Measurements from ENCODE around the gene CD300C.

DNA sequence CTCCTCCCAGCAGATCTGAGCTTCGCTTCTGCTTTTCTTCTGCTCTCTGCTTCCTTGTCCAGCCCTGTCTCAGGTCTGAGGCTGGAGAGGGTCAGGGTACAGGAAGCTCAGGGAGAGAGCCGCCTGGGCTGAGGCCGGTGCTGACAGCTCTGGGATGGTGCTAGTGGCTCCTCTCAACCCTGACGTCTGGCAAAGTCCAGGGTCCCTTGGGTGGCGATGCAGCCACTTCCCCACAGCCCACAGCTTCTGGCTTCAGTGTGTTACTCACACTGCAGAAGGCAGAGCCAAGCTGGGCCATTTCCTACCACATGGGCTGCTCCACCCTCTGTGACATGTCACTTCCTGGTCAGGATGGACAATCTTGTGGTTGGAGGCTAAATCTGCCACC lies at the start of gene CD300C:
- TF ChIP-seq, protein P1, sequence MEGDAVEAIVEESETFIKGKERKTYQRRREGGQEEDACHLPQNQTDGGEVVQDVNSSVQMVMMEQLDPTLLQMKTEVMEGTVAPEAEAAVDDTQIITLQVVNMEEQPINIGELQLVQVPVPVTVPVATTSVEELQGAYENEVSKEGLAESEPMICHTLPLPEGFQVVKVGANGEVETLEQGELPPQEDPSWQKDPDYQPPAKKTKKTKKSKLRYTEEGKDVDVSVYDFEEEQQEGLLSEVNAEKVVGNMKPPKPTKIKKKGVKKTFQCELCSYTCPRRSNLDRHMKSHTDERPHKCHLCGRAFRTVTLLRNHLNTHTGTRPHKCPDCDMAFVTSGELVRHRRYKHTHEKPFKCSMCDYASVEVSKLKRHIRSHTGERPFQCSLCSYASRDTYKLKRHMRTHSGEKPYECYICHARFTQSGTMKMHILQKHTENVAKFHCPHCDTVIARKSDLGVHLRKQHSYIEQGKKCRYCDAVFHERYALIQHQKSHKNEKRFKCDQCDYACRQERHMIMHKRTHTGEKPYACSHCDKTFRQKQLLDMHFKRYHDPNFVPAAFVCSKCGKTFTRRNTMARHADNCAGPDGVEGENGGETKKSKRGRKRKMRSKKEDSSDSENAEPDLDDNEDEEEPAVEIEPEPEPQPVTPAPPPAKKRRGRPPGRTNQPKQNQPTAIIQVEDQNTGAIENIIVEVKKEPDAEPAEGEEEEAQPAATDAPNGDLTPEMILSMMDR (IDR thresholded peaks at IDR 0.05; ENCODE audit: low read length) = no peak
- no peak for TF ChIP-seq EZH2phosphoT487 (IDR thresholded peaks at IDR 0.05; ENCODE audit: low read length)

All from MM.1S (cell line).